Measurements from ENCODE around the gene ARGLU1. TPM values are rescaled to one million over a fixed set of nuclear protein-coding genes. Genes with fewer than 3 reads are reported as not detected.
"Not testable (repeated sequence)": the region's sequence is repeated elsewhere in the genome, so short reads cannot be mapped to it uniquely, and the experiment has no call there.

The ARGLU1 gene
- total RNA-seq, 1 experiment from 2014 or later = 137 TPM

GRCh38 chr13:106601489-106601888, 33.6 kb upstream of the ARGLU1 start:
- Mint-ChIP-seq H3K9me3 (ENCODE audit: unreplicated experiment) (peaks cover 12% of the 10 kb centered on the region), H3K4me1 (ENCODE audit: low read depth, unreplicated experiment) (no peaks in the 10 kb centered on the region), H3K4me3 (ENCODE audit: unreplicated experiment) (no peak overlapping the region), H3K36me3 (ENCODE audit: insufficient read depth, unreplicated experiment) (no peaks in the 10 kb centered on the region), H3K27me3 (ENCODE audit: insufficient read depth, unreplicated experiment) (no peaks in the 10 kb centered on the region), H3K27ac (ENCODE audit: unreplicated experiment) (no peak overlapping the region)
- no peak for DNase-seq
- no peaks in the 10 kb centered on the region for H3K36me3 ChIP-seq (ENCODE audit: control insufficient read depth, insufficient read depth, low read length)
- ChIA-PET POLR2A (no interaction called here), CTCF (no interaction called here)
- no peaks in the 10 kb centered on the region for H3K4me1 ChIP-seq
- H3K4me3 ChIP-seq (ENCODE audit: low read depth, low read length) = no peak overlapping the region
- no peak for TF ChIP-seq CTCF (IDR thresholded peaks at IDR 0.05; ENCODE audit: insufficient read depth in 1 of 2, low read depth in 1 of 2, low read length in 1 of 2, severe bottlenecking in 1 of 2, unreplicated experiment in 1 of 2)
- H3K9me3 ChIP-seq = peaks cover 3% of the 10 kb centered on the region
- no TSS peak for BruUV-seq (replicated peaks)
- intact Hi-C loops (cut with micrococcal nuclease; ENCODE audit: unreplicated experiment) = no loop called here
- H3K27me3 ChIP-seq (replicated peaks; ENCODE audit: control insufficient read depth, insufficient read depth, low read length) = no peaks in the 10 kb centered on the region

GRCh38 chr13:106600798-106601135, 32.8 kb upstream of the ARGLU1 start:
- intact Hi-C loops (cut with micrococcal nuclease; ENCODE audit: unreplicated experiment) = loop anchor here (1.0 kb wide), 1 partner anchor 9 kb away; no protein-coding TSS in a partner anchor
- CTCF ChIA-PET = interaction anchor here (0.7 kb wide), 1 partner anchor 35 kb away, joined by 4 read pairs; no protein-coding TSS in a partner anchor
- not testable (repeated sequence) for H3K4me1 Mint-ChIP-seq (ENCODE audit: low read depth, unreplicated experiment)

GRCh38 chr13:106599875-106600797, 32.2 kb upstream of the ARGLU1 start:
- no peaks in the 10 kb centered on the region for H3K27me3 Mint-ChIP-seq (ENCODE audit: insufficient read depth, unreplicated experiment)
- H3K27me3 ChIP-seq (replicated peaks; ENCODE audit: control insufficient read depth, insufficient read depth, low read length) = no peaks in the 10 kb centered on the region
- DNase-seq = no peak
- POLR2A ChIA-PET = no interaction called here
- intact Hi-C loops (cut with micrococcal nuclease; ENCODE audit: unreplicated experiment) = loop anchor here (1.0 kb wide), 1 partner anchor 9 kb away; no protein-coding TSS in a partner anchor
- H3K36me3 ChIP-seq (ENCODE audit: control insufficient read depth, insufficient read depth, low read length) = no peaks in the 10 kb centered on the region
- H3K4me3 Mint-ChIP-seq (ENCODE audit: unreplicated experiment) = no peak overlapping the region
- no peaks in the 10 kb centered on the region; the same call in 1 of the 2 replicates for H3K9me3 ChIP-seq
- CTCF ChIA-PET = interaction anchor here (0.7 kb wide), 1 partner anchor 36 kb away, joined by 4 read pairs; no protein-coding TSS in a partner anchor
- peaks cover 4% of the 10 kb centered on the region for H3K36me3 Mint-ChIP-seq (ENCODE audit: insufficient read depth, unreplicated experiment)
- no peaks in the 10 kb centered on the region for H3K4me1 ChIP-seq
- H3K27ac Mint-ChIP-seq (ENCODE audit: unreplicated experiment) = no peak overlapping the region
- TF ChIP-seq CTCF (IDR thresholded peaks at IDR 0.05; ENCODE audit: insufficient read depth in 1 of 2, low read depth in 1 of 2, low read length in 1 of 2, severe bottlenecking in 1 of 2, unreplicated experiment in 1 of 2) = no peak
- no TSS peak for BruUV-seq (replicated peaks)
- no peaks in the 10 kb centered on the region for H3K4me1 Mint-ChIP-seq (ENCODE audit: low read depth, unreplicated experiment)
- no peak overlapping the region for H3K4me3 ChIP-seq (ENCODE audit: low read depth, low read length)
- H3K9me3 Mint-ChIP-seq (ENCODE audit: unreplicated experiment) = no peaks in the 10 kb centered on the region

More at GRCh38 chr13:106600798-106601135, 32.8 kb upstream of the ARGLU1 start:
- H3K27me3 ChIP-seq (replicated peaks; ENCODE audit: control insufficient read depth, insufficient read depth, low read length); H3K36me3 ChIP-seq (ENCODE audit: control insufficient read depth, insufficient read depth, low read length); H3K9me3 Mint-ChIP-seq (ENCODE audit: unreplicated experiment); DNase-seq; H3K4me3 ChIP-seq (ENCODE audit: low read depth, low read length); H3K36me3 Mint-ChIP-seq (ENCODE audit: insufficient read depth, unreplicated experiment); H3K4me3 Mint-ChIP-seq (ENCODE audit: unreplicated experiment); H3K27me3 Mint-ChIP-seq (ENCODE audit: insufficient read depth, unreplicated experiment); H3K9me3 ChIP-seq; H3K27ac Mint-ChIP-seq (ENCODE audit: unreplicated experiment); POLR2A ChIA-PET; BruUV-seq (replicated peaks); H3K4me1 ChIP-seq: not testable (repeated sequence)

All from Caco-2 (cell line).